Lung (tissue), 13 donors: ENCODE results near the gene CCDC92B. TPM values are rescaled to one million over a fixed set of nuclear protein-coding genes. Genes with fewer than 3 reads are reported as not detected.
"Not testable (repeated sequence)": the region's sequence is repeated elsewhere in the genome, so short reads cannot be mapped to it uniquely, and the experiment has no call there.

Experiments used
- ATAC-seq: fragments of 200-7000 bp; cut with Tn5 transposase; one replicate; pipeline ENCODE4 v1.9.1; 2020; ENCODE audit warnings: moderate number of reproducible peaks; ENCODE audit not compliant: insufficient read depth, low FRiP score
- DNase-seq, 3 donors: peaks; one replicate each; pipeline ENCODE4 v3.0.0-alpha.2; 2013 to 2017
- H3K27ac ChIP-seq, 2 donors: one replicate each; pipeline ENCODE4 v1.5.1; 2013; ENCODE audit warnings: mild to moderate bottlenecking in 2 of 2, moderate library complexity in 2 of 2, control low read depth in 1 of 2, inconsistent platforms in 1 of 2, low read depth in 1 of 2, low read length in 1 of 2
- H3K27me3 ChIP-seq, 3 donors: one replicate each; pipeline ENCODE4 v1.5.1; 2013; ENCODE audit warnings: low read length in 2 of 3; ENCODE audit not compliant: control insufficient read depth in 3 of 3, insufficient read depth in 3 of 3
- H3K36me3 ChIP-seq, 4 donors: one replicate each; pipeline ENCODE4 v1.5.1; 2013; ENCODE audit warnings: low read length in 4 of 4, mild to moderate bottlenecking in 1 of 4, moderate library complexity in 1 of 4; ENCODE audit not compliant: control insufficient read depth in 4 of 4, insufficient read depth in 4 of 4
- H3K4me1 ChIP-seq, 5 donors: one replicate each; pipeline ENCODE4 v1.5.1; 2013; ENCODE audit warnings: low read length in 5 of 5, mild to moderate bottlenecking in 2 of 5, moderate library complexity in 1 of 5; ENCODE audit not compliant: control insufficient read depth in 5 of 5, insufficient read depth in 5 of 5
- H3K4me3 ChIP-seq: one replicate; pipeline ENCODE4 v1.5.1; 2013; ENCODE audit warnings: mild to moderate bottlenecking, control low read depth, moderate library complexity
- H3K9ac ChIP-seq, 2 donors: one replicate each; pipeline ENCODE4 v1.5.1; 2013; ENCODE audit warnings: low read length in 2 of 2, control low read depth in 1 of 2; ENCODE audit not compliant: insufficient read depth in 1 of 2
- H3K9me3 ChIP-seq, 4 donors: one replicate each; pipeline ENCODE4 v1.5.1; 2013; ENCODE audit warnings: low read length in 3 of 4, mild to moderate bottlenecking in 1 of 4, moderate library complexity in 1 of 4; ENCODE audit not compliant: control insufficient read depth in 4 of 4, insufficient read depth in 3 of 4
- WGBS, 2 donors: extraction: QIAGEN DNeasy Blood & Tissue Kit; methylation state at CpG; one replicate each; pipeline ENCODE4 v1.1.7; 2013; 5-methylcytosine and 5-hydroxymethylcytosine counted together
- polyA plus RNA-seq, 2 donors: library from polyadenylated mRNA; stranded (reverse); fragments of 200-250 nt; gene quantifications; one replicate each; pipeline ENCODE4 v1.2.1, GENCODE V29; 2013
- small RNA-seq: library from RNA; depleted of rRNA; stranded (forward); fragments of <200 nt; gene quantifications from one replicate; pipeline ENCODE3, GENCODE V24; 2014; ENCODE audit warnings: low replicate concordance
- total RNA-seq, 2 donors: library from RNA; depleted of rRNA in 1 of 2; stranded (reverse); fragments of >200 nt in 1 of 2; gene quantifications; one replicate each; pipeline ENCODE4 v1.2.1, GENCODE V29; 2014 to 2021
- TF ChIP-seq, protein P1 (sequence below): IDR thresholded peaks from 2 replicates; pipeline ENCODE4 v1.5.1; 2012; ENCODE audit warnings: mild to moderate bottlenecking; ENCODE audit errors: control extremely low read depth, extremely low read depth
- donor health status: control.
- donor health status: control.
- donor health status: Bipolar disorder and iron deficiency.
- donor health status: healthy.
- donor health status: DM: yes; HTN: yes; CAD: no.

CCDC92B gene
- total and polyA plus RNA-seq, 4 donors = 0.03 to 0.89 (median 0.08) TPM

DNA sequence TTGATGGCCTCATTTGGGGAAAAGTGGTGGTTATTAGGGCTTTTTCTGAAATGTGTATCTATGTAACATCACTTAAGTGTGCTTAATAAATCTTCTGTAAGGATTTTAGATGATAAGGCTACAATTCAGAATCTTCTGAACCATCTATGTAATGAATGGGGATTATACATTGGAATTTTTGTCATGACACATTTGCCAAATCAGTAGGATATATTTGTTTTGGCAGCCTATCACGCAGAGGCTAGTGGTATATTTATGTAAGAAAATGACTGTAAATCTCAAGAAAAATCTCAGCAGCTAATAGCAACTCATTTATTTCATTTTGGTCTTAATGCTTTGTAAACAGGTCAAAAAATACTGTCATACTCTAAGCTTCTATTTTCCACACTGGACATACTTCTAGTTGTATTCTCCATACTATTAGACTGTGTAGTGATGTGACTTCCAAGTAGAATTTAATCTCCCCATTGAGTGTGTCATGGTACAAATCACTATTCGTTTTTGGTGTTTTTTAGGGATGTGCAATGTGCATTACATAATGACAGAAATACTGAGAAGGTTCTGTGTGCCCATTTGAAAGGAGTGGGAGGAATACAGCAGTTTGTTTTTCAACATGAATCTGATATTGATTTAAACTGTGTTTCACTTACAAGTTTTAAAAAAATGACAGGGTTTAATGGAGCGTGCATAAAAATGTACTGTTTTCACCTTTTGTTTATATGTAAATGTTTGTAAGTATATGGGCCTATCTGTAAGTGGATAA lies 67.1 kb downstream of the CCDC92B start:
- Histone ChIP-seq H3K9ac (no peak overlapping the region), H3K4me1 (peaks cover 0 to 8% (median 3%) of the 10 kb centered on the region in 5 donors), H3K9me3 (peaks cover 0 to 2% (median 0%) of the 10 kb centered on the region in 4 donors), H3K27me3 (no peaks in the 10 kb centered on the region), H3K27ac (no peak overlapping the region), H3K36me3 (peaks cover 21 to 46% (median 28%) of the 10 kb centered on the region in 4 donors), H3K4me3 (no peak overlapping the region)
- no peak for DNase-seq
- 76 to 83% methylated on average over 3 of the region's 3 CpGs for WGBS, 2 donors
- no peak for ATAC-seq
- TF ChIP-seq, protein P1, sequence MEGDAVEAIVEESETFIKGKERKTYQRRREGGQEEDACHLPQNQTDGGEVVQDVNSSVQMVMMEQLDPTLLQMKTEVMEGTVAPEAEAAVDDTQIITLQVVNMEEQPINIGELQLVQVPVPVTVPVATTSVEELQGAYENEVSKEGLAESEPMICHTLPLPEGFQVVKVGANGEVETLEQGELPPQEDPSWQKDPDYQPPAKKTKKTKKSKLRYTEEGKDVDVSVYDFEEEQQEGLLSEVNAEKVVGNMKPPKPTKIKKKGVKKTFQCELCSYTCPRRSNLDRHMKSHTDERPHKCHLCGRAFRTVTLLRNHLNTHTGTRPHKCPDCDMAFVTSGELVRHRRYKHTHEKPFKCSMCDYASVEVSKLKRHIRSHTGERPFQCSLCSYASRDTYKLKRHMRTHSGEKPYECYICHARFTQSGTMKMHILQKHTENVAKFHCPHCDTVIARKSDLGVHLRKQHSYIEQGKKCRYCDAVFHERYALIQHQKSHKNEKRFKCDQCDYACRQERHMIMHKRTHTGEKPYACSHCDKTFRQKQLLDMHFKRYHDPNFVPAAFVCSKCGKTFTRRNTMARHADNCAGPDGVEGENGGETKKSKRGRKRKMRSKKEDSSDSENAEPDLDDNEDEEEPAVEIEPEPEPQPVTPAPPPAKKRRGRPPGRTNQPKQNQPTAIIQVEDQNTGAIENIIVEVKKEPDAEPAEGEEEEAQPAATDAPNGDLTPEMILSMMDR = no peak

DNA sequence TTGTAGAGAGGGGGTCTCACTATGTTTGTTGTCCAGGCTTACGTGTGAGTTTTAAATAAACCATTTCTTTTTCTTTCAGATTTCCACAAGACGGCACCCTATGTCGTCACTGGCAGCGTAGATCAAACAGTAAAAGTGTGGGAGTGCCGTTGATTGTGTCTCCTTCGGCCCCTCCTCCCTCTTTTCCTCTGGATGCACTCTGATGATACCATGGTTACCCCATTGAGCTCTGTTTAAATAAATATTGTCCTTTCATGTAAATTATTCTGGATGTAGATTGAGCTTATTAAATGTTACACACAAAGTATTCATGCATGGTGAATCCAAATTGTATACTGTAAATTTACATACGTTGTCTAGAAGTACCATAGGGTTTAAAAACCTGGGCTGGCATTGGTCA lies 67.8 kb downstream of the CCDC92B start:
- 89 to 91% methylated on average over 7 of the region's 7 CpGs for WGBS, 2 donors
- peaks cover 21 to 50% (median 29%) of the 10 kb centered on the region in 4 donors for H3K36me3 ChIP-seq
- H3K27ac ChIP-seq = no peak overlapping the region
- DNase-seq (no peak), ATAC-seq (no peak)
- no peak overlapping the region for H3K9ac ChIP-seq
- TF ChIP-seq, protein P1 = no peak
- peaks cover 0 to 2% (median 0%) of the 10 kb centered on the region in 4 donors for H3K9me3 ChIP-seq
- H3K4me3 ChIP-seq = no peak overlapping the region
- no peaks in the 10 kb centered on the region for H3K27me3 ChIP-seq
- peaks cover 0 to 8% (median 0%) of the 10 kb centered on the region in 5 donors for H3K4me1 ChIP-seq

DNA sequence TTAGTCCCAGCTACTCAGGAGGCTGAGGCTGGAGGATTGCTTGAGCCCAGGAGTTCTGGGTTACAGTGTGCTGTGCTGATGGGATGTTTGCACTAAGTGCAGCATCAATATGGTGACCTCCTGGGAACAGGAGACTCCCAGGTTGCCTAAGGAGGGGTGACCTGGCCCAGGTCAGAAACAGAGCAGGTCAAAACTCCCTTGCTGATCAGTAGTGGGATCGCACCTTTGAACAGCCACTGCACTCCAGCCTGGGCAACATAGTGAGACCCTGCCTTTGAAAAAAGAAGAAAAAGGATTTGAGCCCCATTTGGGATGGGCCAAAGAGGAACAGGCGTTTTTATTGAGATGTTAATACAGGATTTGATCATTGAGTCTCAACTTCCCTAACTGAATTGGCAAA lies 68.5 kb downstream of the CCDC92B start:
- ATAC-seq (no peak), DNase-seq (no peak)
- Histone ChIP-seq H3K9ac (no peak overlapping the region), H3K9me3 (peaks cover 0 to 2% (median 0%) of the 10 kb centered on the region in 4 donors), H3K36me3 (peaks cover 21 to 54% (median 32%) of the 10 kb centered on the region in 4 donors), H3K4me1 (peaks cover 0 to 8% (median 0%) of the 10 kb centered on the region in 5 donors), H3K27me3 (no peaks in the 10 kb centered on the region), H3K27ac (no peak overlapping the region), H3K4me3 (no peak overlapping the region)
- 91 to 94% methylated on average over 2 of the region's 2 CpGs for WGBS, 2 donors
- TF ChIP-seq, protein P1 = no peak

DNA sequence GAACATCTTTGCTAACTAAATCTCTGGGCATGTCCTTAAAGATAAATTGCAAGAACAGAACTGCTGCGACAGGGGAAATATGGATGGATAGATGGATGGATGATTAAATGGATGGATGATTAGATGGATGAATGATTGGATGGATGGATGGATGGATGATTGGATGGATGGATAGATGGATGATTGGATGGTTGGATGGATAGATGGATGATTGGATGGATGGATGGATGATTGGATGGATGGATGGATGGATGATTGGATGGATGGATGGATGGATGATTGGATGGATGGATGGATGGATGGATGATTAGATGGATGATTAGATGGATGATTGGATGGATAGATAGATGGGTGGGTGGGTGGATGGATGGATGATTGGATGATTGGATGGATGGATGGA lies 70.2 kb downstream of the CCDC92B start:
- H3K27ac ChIP-seq, H3K9ac ChIP-seq, H3K4me1 ChIP-seq, H3K27me3 ChIP-seq, DNase-seq, H3K9me3 ChIP-seq, H3K4me3 ChIP-seq, ATAC-seq: not testable (repeated sequence)
- WGBS, 2 donors = 97% methylated on average over 1 of the region's 1 CpG
- H3K36me3 ChIP-seq = peaks cover 17 to 57% (median 37%) of the 10 kb centered on the region in 4 donors

Small RNA genes within 50 kb of the gene (small RNA-seq; reads per million reads assigned to genes)
- gene MIR1253 (not detected), gene MIR6776 (not detected), gene RN7SL608P (not detected), gene hsa-mir-1253 (not detected)

Other genes starting within 250 kb of the CCDC92B start
- gene METTL16, start 237.8 kb downstream of the CCDC92B start, total RNA-seq = 10 to 100 TPM; 29.7 to 36.1 TPM
- gene METTL16, start 237.8 kb downstream of the CCDC92B start, polyA plus RNA-seq = 10 to 100 TPM; 12.1 to 29.9 TPM
- gene PAFAH1B1, start 156.0 kb downstream of the CCDC92B start, total RNA-seq = 100 to 1,000 TPM; 116 to 182 TPM
- 10 to 100 TPM; 53.4 to 54.6 TPM for gene PAFAH1B1, start 156.0 kb downstream of the CCDC92B start, polyA plus RNA-seq
- 10 to 100 TPM; 29.7 to 80.5 TPM for gene CLUH, start 37.9 kb downstream of the CCDC92B start, total RNA-seq
- gene CLUH, start 37.9 kb downstream of the CCDC92B start, polyA plus RNA-seq = 10 to 100 TPM; 42.0 to 42.2 TPM
- gene RAP1GAP2, start 46.8 kb upstream of the CCDC92B start, total RNA-seq = 10 to 100 TPM in 1 of 2 donors, 1 to 10 TPM in 1; 5.5 to 16.7 TPM
- gene RAP1GAP2, start 46.8 kb upstream of the CCDC92B start, polyA plus RNA-seq = 1 to 10 TPM; 5.3 to 6.4 TPM